T-helper 2 cell treated with Interferon-gamma antibody and Interleukin-4, amounts not matched to agents 100 ng/mL and 5 ng/mL, for 36 hours (primary cell): ENCODE measurements around the gene ITGBL1. TPM values are rescaled to one million over a fixed set of nuclear protein-coding genes. Genes with fewer than 3 reads are reported as not detected.

Source experiments
- intact Hi-C: fragments of 100-400 bp; cut with micrococcal nuclease; formaldehyde crosslinking; loops from one replicate; pipeline ENCODE4 v1.15.1; 2023
- total RNA-seq: library from RNA; stranded (reverse); gene quantifications from 2 replicates; pipeline ENCODE4 v1.2.3, GENCODE V29; 2022

ITGBL1 gene
- total RNA-seq, 1 donor from 2014 or later = not detected

GRCh38 chr13:101624210-101624922, 171.9 kb downstream of the ITGBL1 start:
- intact Hi-C loops = loop anchor here (10.0 kb wide), 1 partner anchor 770 kb away; no protein-coding TSS in a partner anchor

GRCh38 chr13:101624981-101625380, 172.5 kb downstream of the ITGBL1 start:
- intact Hi-C loops = loop anchor here (5.0 to 10.0 kb wide), 2 partner anchors 770 to 953 kb away; partner anchors contain the start of gene TMTC4

- intact Hi-C loops = loop anchor here (1.0 to 10.0 kb wide), 3 partner anchors 107 to 955 kb away; partner anchors contain the start of gene TMTC4
These were observed 174.6 kb downstream of the ITGBL1 start for GRCh38 chr13:101626925-101627555.

- intact Hi-C loops = loop anchor here (1.0 to 10.0 kb wide), 3 partner anchors 107 to 955 kb away; partner anchors contain the start of gene TMTC4
These were observed 175.1 kb downstream of the ITGBL1 start for GRCh38 chr13:101627556-101627943.

GRCh38 chr13:101628900-101629299, 176.4 kb downstream of the ITGBL1 start:
- intact Hi-C loops = loop anchor here (5.0 to 10.0 kb wide), 2 partner anchors 766 to 957 kb away; partner anchors contain the start of gene TMTC4

- intact Hi-C loops = no loop called here
These were observed 178.9 kb downstream of the ITGBL1 start for GRCh38 chr13:101631395-101631794.

GRCh38 chr13:101634142-101634541, 181.7 kb downstream of the ITGBL1 start:
- intact Hi-C loops = no loop called here

- intact Hi-C loops = no loop called here
These were observed 187.2 kb downstream of the ITGBL1 start for GRCh38 chr13:101639711-101640110.

- intact Hi-C loops = no loop called here
These were observed 188.4 kb downstream of the ITGBL1 start for GRCh38 chr13:101640788-101641400.

- intact Hi-C loops = no loop called here
These were observed 193.4 kb downstream of the ITGBL1 start for GRCh38 chr13:101645871-101646270.

- intact Hi-C loops = no loop called here
These were observed 195.3 kb downstream of the ITGBL1 start for GRCh38 chr13:101647760-101648159.

- intact Hi-C loops = no loop called here
These were observed 196.5 kb downstream of the ITGBL1 start for GRCh38 chr13:101648766-101649487.

GRCh38 chr13:101649488-101650126, 197.1 kb downstream of the ITGBL1 start:
- intact Hi-C loops = no loop called here

GRCh38 chr13:101654883-101655282, 202.4 kb downstream of the ITGBL1 start:
- intact Hi-C loops = no loop called here

- intact Hi-C loops = no loop called here
These were observed 203.0 kb downstream of the ITGBL1 start for GRCh38 chr13:101655435-101655834.

- intact Hi-C loops = no loop called here
These were observed 208.2 kb downstream of the ITGBL1 start for GRCh38 chr13:101660711-101661110.

- intact Hi-C loops = no loop called here
These were observed 209.4 kb downstream of the ITGBL1 start for GRCh38 chr13:101661839-101662238.

GRCh38 chr13:101673360-101674105, 221.1 kb downstream of the ITGBL1 start:
- intact Hi-C loops = no loop called here

GRCh38 chr13:101681834-101682233, 229.4 kb downstream of the ITGBL1 start:
- intact Hi-C loops = no loop called here

GRCh38 chr13:101686003-101686402, 233.5 kb downstream of the ITGBL1 start:
- intact Hi-C loops = no loop called here
